NCI-H526 (cell line): ENCODE results near the gene COBL.
A peak's percentile ranks its signal among the peaks of the same experiment; 100 is the strongest.
"Not testable (repeated sequence)": the region's sequence is repeated elsewhere in the genome, so short reads cannot be mapped to it uniquely, and the experiment has no call there.

Experiments
- DNase-seq, 2 experiments: peaks; one replicate each; lab custom pipeline; 2025; lab: John Stamatoyannopoulos, UW

COBL gene

GRCh38 chr7:51233374-51233773, 83.2 kb downstream of the COBL start:
- no peak for DNase-seq

- no peak for DNase-seq
Observed at GRCh38 chr7:51230723-51231122, 85.9 kb downstream of the COBL start.

- DNase-seq, result no peak
Observed at GRCh38 chr7:51230324-51230625, 86.3 kb downstream of the COBL start.

- no peak for DNase-seq
Observed at GRCh38 chr7:51229620-51230323, 86.8 kb downstream of the COBL start.

GRCh38 chr7:51229106-51229537, 87.5 kb downstream of the COBL start:
- DNase-seq, result peak in 1 of 2 experiments; percentile 22

GRCh38 chr7:51228386-51228958, 88.1 kb downstream of the COBL start:
- DNase-seq, result no peak

GRCh38 chr7:51227861-51228260, 88.7 kb downstream of the COBL start:
- no peak for DNase-seq

GRCh38 chr7:51226916-51227535, 89.6 kb downstream of the COBL start:
- no peak for DNase-seq

GRCh38 chr7:51226063-51226755, 90.4 kb downstream of the COBL start:
- DNase-seq, result no peak

GRCh38 chr7:51224811-51225595, 91.6 kb downstream of the COBL start:
- peak in 1 of 2 experiments; percentile 58 for DNase-seq

GRCh38 chr7:51223505-51223904, 93.1 kb downstream of the COBL start:
- DNase-seq, result no peak

- no peak for DNase-seq
Observed at GRCh38 chr7:51222916-51223315, 93.7 kb downstream of the COBL start.

GRCh38 chr7:51220226-51220625, 96.4 kb downstream of the COBL start:
- no peak for DNase-seq

- no peak for DNase-seq
Observed at GRCh38 chr7:51219261-51219988, 97.2 kb downstream of the COBL start.

GRCh38 chr7:51217804-51218203, 98.8 kb downstream of the COBL start:
- no peak for DNase-seq

- DNase-seq, result no peak
Observed at GRCh38 chr7:51214098-51214497, 102.5 kb downstream of the COBL start.

GRCh38 chr7:51213618-51214017, 103.0 kb downstream of the COBL start:
- DNase-seq, result no peak

GRCh38 chr7:51210766-51211165, 105.8 kb downstream of the COBL start:
- no peak for DNase-seq

- DNase-seq, result no peak
Observed at GRCh38 chr7:51209426-51209825, 107.2 kb downstream of the COBL start.

GRCh38 chr7:51208125-51208524, 108.5 kb downstream of the COBL start:
- not testable (repeated sequence) for DNase-seq

- no peak for DNase-seq
Observed at GRCh38 chr7:51198654-51199053, 118.0 kb downstream of the COBL start.

GRCh38 chr7:51190969-51191368, 125.6 kb downstream of the COBL start:
- DNase-seq, result no peak
